ENCODE results near the gene FHAD1.

- TF ChIP-seq CTCF (IDR thresholded peaks at IDR 0.05 in 4 of 5, conservative IDR thresholded peaks at IDR 0.05 in 1 of 5), result no peak
- no peak for TF ChIP-seq POLR2A (IDR thresholded peaks at IDR 0.05)
Measured at GRCh38 chr1:15219280-15220023, 27.6 kb upstream of the FHAD1 start.
